Activated CD8-positive, alpha-beta T cell treated with anti-CD3 and anti-CD28 coated beads for 36 hours (primary cell): Measurements from ENCODE around the gene SEC14L1. TPM values are rescaled to one million over a fixed set of nuclear protein-coding genes. Genes with fewer than 3 reads are reported as not detected.

Source experiments
- ATAC-seq: fragments of 200-7000 bp; cut with Tn5 transposase; one replicate; pipeline ENCODE4 v1.10.0; 2021; ENCODE audit warnings: mild to moderate bottlenecking, moderate library complexity
- CTCF ChIA-PET: fragments of 350-600 bp; sonication (Branson Sonifier 250); formaldehyde crosslinking; loops from one replicate; lab custom pipeline; 2021; ENCODE audit warnings: antibody characterized with exemption; lab: Charles Lee
- POLR2A ChIA-PET: fragments of 350-600 bp; sonication (Branson Sonifier 250); formaldehyde crosslinking; loops from one replicate; lab custom pipeline; 2021; ENCODE audit warnings: antibody characterized with exemption; lab: Charles Lee
- DNase-seq: peaks from one replicate; pipeline ENCODE4 v3.0.0-alpha.2; 2020
- H3K27ac Mint-ChIP-seq: one replicate; pipeline ENCODE4 v1.8.0; 2021; ENCODE audit warnings: mild to moderate bottlenecking, mixed read lengths
- H3K27me3 Mint-ChIP-seq: one replicate; pipeline ENCODE4 v1.8.0; 2021; ENCODE audit warnings: mixed read lengths
- H3K36me3 Mint-ChIP-seq: one replicate; pipeline ENCODE4 v1.8.0; 2021; ENCODE audit warnings: low read depth, mixed read lengths
- H3K4me1 Mint-ChIP-seq: one replicate; pipeline ENCODE4 v1.8.0; 2021; ENCODE audit warnings: low read depth, mixed read lengths
- H3K4me3 Mint-ChIP-seq: one replicate; pipeline ENCODE4 v1.8.0; 2021; ENCODE audit warnings: mild to moderate bottlenecking, moderate library complexity, mixed read lengths
- H3K9me3 Mint-ChIP-seq: one replicate; pipeline ENCODE4 v1.8.0; 2021; ENCODE audit warnings: mixed read lengths
- CTCF ChIP-seq: fragments of 200-600 bp; IDR thresholded peaks from one replicate; pipeline ENCODE4 v1.8.0; 2022; ENCODE audit warnings: antibody characterized with exemption, mild to moderate bottlenecking
- intact Hi-C: fragments of 100-400 bp; cut with micrococcal nuclease; formaldehyde crosslinking; loops from one replicate; pipeline ENCODE4 v1.10.0; 2022
- total RNA-seq, 2 experiments: library from RNA; stranded (reverse); gene quantifications; one replicate each; pipeline ENCODE4 v1.2.3, GENCODE V29; 2021

The SEC14L1 gene
- total RNA-seq, 2 experiments from 2014 or later = 79.7 to 91.6 TPM

DNA sequence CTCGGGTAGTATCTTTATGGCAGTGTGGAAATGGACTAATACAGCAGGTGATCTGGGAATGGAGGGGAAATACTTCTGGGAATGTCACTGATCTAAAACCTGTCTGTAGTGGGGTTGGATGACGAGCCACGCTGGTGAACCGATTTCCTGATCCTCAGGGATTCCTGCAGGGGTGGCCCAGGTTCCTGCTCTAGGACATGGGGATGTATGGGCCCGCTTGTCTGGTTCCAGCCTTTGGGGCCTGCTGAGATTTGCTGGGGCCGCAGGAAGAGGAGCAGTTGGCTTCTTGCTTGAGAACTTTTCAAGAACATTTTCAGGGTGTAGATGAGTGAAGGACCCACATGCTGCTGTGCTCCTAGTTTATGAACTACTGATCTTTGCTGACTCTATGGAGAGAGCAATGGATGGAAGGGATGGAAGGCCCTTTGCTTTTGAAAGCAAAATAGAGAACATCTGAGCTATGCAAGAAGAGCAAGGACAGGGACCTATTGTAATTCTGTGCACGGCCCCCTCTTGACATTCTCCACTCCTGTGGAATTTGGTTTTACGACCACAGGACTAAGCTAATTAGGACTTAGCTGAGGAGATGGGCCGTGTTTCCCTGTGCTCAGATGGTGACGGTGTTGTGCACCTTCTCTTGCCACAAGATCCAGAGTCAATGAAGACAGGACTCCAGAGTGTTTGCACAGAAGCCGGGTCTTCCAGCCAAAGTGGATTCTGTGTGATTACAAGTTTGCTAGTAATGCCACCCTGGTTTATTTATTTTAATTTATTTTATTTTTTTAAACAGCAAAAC lies 90.5 kb downstream of the SEC14L1 start:
- DNase-seq (no peak), ATAC-seq (no peak)
- intact Hi-C loops = no loop called here
- Mint-ChIP-seq H3K27ac (no peak overlapping the region), H3K27me3 (no peaks in the 10 kb centered on the region), H3K4me1 (peaks cover 16% of the 10 kb centered on the region), H3K36me3 (no peaks in the 10 kb centered on the region), H3K9me3 (no peaks in the 10 kb centered on the region), H3K4me3 (no peak overlapping the region)
- TF ChIP-seq CTCF = no peak
- ChIA-PET POLR2A (no interaction called here), CTCF (no interaction called here)

DNA sequence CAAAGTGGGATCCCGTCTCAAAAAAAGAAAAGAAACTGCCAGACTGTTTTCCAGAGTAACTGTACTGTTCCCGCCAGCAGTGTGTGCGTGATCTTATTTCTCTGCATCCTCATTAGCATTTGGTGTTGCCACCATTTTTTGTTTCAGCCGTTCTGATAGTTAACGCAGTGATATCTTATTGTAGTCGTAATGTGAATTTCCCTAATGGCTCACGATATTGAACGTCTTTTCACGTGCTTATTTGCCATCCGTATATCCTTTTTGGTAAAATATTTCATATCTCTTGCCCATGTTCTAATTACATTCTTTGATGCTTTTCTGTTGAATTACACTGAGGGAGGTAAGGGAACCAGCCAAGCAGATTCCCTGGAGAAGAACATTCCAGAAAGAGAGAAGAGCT lies 92.4 kb downstream of the SEC14L1 start:
- no peak for TF ChIP-seq CTCF
- no peak for ATAC-seq
- ChIA-PET CTCF (no interaction called here), POLR2A (no interaction called here)
- Mint-ChIP-seq H3K4me1 (peaks cover 16% of the 10 kb centered on the region), H3K4me3 (no peak overlapping the region), H3K27ac (no peak overlapping the region), H3K36me3 (peaks cover 3% of the 10 kb centered on the region), H3K27me3 (no peaks in the 10 kb centered on the region), H3K9me3 (no peaks in the 10 kb centered on the region)
- DNase-seq = no peak
- intact Hi-C loops = no loop called here

- Mint-ChIP-seq H3K4me3 (no peak overlapping the region), H3K36me3 (peaks cover 3% of the 10 kb centered on the region), H3K27ac (peak overlapping the region; percentile 15), H3K4me1 (peaks cover 16% of the 10 kb centered on the region), H3K9me3 (no peaks in the 10 kb centered on the region), H3K27me3 (no peaks in the 10 kb centered on the region)
- ATAC-seq (peak; percentile 63), DNase-seq (peak; percentile 49)
- ChIA-PET CTCF (interaction anchor here (0.7 to 2.2 kb wide), 5 partner anchors 14 to 222 kb away, joined by 3 to 4 read pairs (median 3); no protein-coding TSS in a partner anchor), POLR2A (no interaction called here)
- no peak for TF ChIP-seq CTCF
- intact Hi-C loops = no loop called here
These were observed 93.0 kb downstream of the SEC14L1 start for GRCh38 chr17:77233635-77234334.

DNA sequence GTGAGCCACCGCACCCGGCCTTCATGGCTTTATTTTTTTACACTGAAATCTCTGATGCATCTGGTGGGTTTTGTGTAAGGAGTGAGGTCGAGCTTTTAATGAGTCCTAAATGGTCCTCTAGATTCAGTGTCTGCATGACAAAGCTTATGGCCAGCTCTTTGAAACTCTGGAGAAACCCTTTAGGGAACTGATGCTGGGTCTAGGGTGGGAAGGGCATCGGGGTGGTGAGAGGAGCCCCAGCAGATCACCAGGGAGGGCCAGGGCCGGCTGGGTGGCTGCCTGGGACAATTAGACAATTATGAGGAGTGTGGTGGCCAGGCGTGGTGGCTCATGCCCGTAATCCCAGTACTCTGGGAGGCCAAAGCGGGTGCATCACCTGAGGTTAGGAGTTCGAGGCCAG lies 93.9 kb downstream of the SEC14L1 start:
- peaks cover 3% of the 10 kb centered on the region for H3K36me3 Mint-ChIP-seq
- no peak for TF ChIP-seq CTCF
- H3K27ac Mint-ChIP-seq = peak overlapping the region; percentile 80
- peaks cover 16% of the 10 kb centered on the region for H3K4me1 Mint-ChIP-seq
- no peak for ATAC-seq
- ChIA-PET CTCF (interaction anchor here (1.0 to 2.2 kb wide), 8 partner anchors 13 to 223 kb away, joined by 3 to 8 read pairs (median 3); no protein-coding TSS in a partner anchor), POLR2A (no interaction called here)
- H3K27me3 Mint-ChIP-seq = no peaks in the 10 kb centered on the region
- DNase-seq = no peak
- peak overlapping the region; percentile 66 for H3K4me3 Mint-ChIP-seq
- H3K9me3 Mint-ChIP-seq = no peaks in the 10 kb centered on the region
- intact Hi-C loops = no loop called here
